ENCODE measurements around the gene SH2D4B.

Gene SH2D4B

GRCh38 chr10:80537736-80538480, at the start of gene SH2D4B:
Gene SH2D4B, plus strand, starts transcription at chr10:80537902. Its CDS starts 430 bp downstream, at chr10:80538332.
- no peak for DNase-seq

- DNase-seq: no peak
Observed at GRCh38 chr10:80488539-80489066, 49.1 kb upstream of the SH2D4B start.

GRCh38 chr10:80489371-80490112, 48.2 kb upstream of the SH2D4B start:
- DNase-seq: no peak

- no peak for DNase-seq
Observed at GRCh38 chr10:80491251-80492102, 46.2 kb upstream of the SH2D4B start.

GRCh38 chr10:80492848-80493521, 44.7 kb upstream of the SH2D4B start:
- DNase-seq: no peak

- no peak for DNase-seq
Observed at GRCh38 chr10:80493522-80494051, 44.1 kb upstream of the SH2D4B start.

GRCh38 chr10:80496555-80497172, 41.0 kb upstream of the SH2D4B start:
- no peak for DNase-seq

- DNase-seq: no peak
Observed at GRCh38 chr10:80497187-80498077, 40.3 kb upstream of the SH2D4B start.

- no peak for DNase-seq
Observed at GRCh38 chr10:80498078-80498832, 39.4 kb upstream of the SH2D4B start.

GRCh38 chr10:80498833-80499741, 38.6 kb upstream of the SH2D4B start:
- no peak for DNase-seq

- DNase-seq: no peak
Observed at GRCh38 chr10:80500572-80501380, 36.9 kb upstream of the SH2D4B start.

GRCh38 chr10:80501381-80501912, 36.3 kb upstream of the SH2D4B start:
- DNase-seq: no peak

- no peak for DNase-seq
Observed at GRCh38 chr10:80501913-80502521, 35.7 kb upstream of the SH2D4B start.

GRCh38 chr10:80502621-80503583, 34.8 kb upstream of the SH2D4B start:
- no peak for DNase-seq

- DNase-seq: no peak
Observed at GRCh38 chr10:80503584-80504157, 34.0 kb upstream of the SH2D4B start.
